MG63 (cell line): ENCODE results near the gene SZT2. TPM values are rescaled to one million over a fixed set of nuclear protein-coding genes. Genes with fewer than 3 reads are reported as not detected.
"Not testable (repeated sequence)": the region's sequence is repeated elsewhere in the genome, so short reads cannot be mapped to it uniquely, and the experiment has no call there.

ENCODE experiments used
- DNase-seq: peaks from one replicate; pipeline ENCODE4 v3.0.0-alpha.2; 2020
- H3K27me3 ChIP-seq: fragments of 250-450 bp; sonication (Bioruptor Pico); 2 replicates; pipeline ENCODE4 v1.5.1; 2020; ENCODE audit warnings: mild to moderate bottlenecking, moderate library complexity
- H3K36me3 ChIP-seq: fragments of 250-450 bp; sonication (Bioruptor Pico); 2 replicates; pipeline ENCODE4 v1.5.1; 2020; ENCODE audit warnings: mild to moderate bottlenecking, moderate library complexity
- H3K4me3 ChIP-seq: fragments of 250-450 bp; sonication (Bioruptor Pico); 2 replicates; pipeline ENCODE4 v1.5.1; 2020; ENCODE audit warnings: mild to moderate bottlenecking, moderate library complexity
- H3K9me3 ChIP-seq: fragments of 250-450 bp; sonication (Bioruptor Pico); 2 replicates; pipeline ENCODE4 v1.5.1; 2020; ENCODE audit warnings: mild to moderate bottlenecking, moderate library complexity
- total RNA-seq: library from RNA; depleted of rRNA; stranded (reverse); fragments of >200 nt; shearing (Covaris generic); gene quantifications from 2 replicates; pipeline ENCODE4 v1.2.3, GENCODE V29; 2014; ENCODE audit warnings: low replicate concordance

The SZT2 gene
- total RNA-seq, 1 experiment from 2014 or later: 4.9 TPM

GRCh38 chr1:43373066-43373940 lies 16.4 kb upstream of the SZT2 start:
- peaks cover 23% of the 10 kb centered on the region for H3K36me3 ChIP-seq
- no peak overlapping the region for H3K4me3 ChIP-seq
- peak; percentile 80 for DNase-seq
- H3K27me3 ChIP-seq: no peaks in the 10 kb centered on the region
- no peaks in the 10 kb centered on the region for H3K9me3 ChIP-seq

DNA sequence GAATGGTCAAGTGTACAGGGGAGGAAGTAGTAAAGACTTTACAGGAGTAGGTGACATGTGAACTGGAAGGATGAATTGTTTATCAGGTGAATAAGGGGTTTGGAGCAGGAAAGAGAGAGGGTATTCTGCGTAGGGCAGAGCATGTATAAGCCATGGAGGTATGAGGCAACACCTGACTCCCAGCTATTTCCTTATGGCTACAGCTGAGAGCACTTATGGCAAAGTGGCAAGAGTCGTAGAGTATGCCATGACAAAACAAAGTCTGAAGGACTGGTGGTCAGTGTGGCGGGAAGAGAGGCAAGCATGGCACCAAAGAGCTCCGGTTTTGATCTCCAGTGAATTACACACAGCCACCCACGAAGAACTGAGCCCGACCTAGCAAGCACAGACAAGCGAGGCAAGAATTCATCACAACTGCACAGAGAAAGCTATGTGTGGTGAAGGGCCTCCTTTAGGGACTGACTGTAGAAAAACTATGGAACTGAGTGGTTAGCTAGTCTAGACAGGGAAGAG lies 12.9 kb upstream of the SZT2 start:
- H3K27me3 ChIP-seq: no peaks in the 10 kb centered on the region
- H3K36me3 ChIP-seq: peaks cover 25% of the 10 kb centered on the region
- no peak overlapping the region for H3K4me3 ChIP-seq
- H3K9me3 ChIP-seq: no peaks in the 10 kb centered on the region
- no peak for DNase-seq

- Histone ChIP-seq H3K4me3 (no peak overlapping the region), H3K9me3 (no peaks in the 10 kb centered on the region), H3K27me3 (no peaks in the 10 kb centered on the region), H3K36me3 (peaks cover 23% of the 10 kb centered on the region)
- no peak for DNase-seq
Measured at GRCh38 chr1:43377831-43378230, 11.9 kb upstream of the SZT2 start.

- no peak for DNase-seq
- no peaks in the 10 kb centered on the region for H3K27me3 ChIP-seq
- H3K36me3 ChIP-seq: peaks cover 39% of the 10 kb centered on the region
- H3K9me3 ChIP-seq: no peaks in the 10 kb centered on the region
- no peak overlapping the region for H3K4me3 ChIP-seq
Measured at GRCh38 chr1:43379476-43379875, 10.2 kb upstream of the SZT2 start.

DNA sequence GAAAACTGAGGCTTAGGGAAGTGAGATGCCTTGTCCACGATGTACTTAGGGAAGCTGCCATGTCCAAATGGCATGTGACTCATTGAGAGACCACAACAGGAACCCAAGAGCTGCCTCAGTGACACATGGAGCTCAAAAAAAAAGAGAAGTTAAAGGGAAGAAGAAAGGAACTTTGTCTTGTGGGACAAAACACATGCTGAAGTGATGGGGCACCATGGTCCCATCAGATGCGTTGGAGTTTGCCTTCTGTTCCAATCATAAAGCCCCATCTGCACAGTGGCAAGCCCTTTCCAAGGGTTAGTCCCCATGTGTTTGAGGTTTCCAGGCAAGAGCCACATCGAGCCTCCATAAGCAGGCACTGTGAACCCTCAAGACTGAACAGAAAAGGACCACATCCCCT lies 8.1 kb upstream of the SZT2 start:
- Histone ChIP-seq H3K4me3 (no peak overlapping the region), H3K27me3 (no peaks in the 10 kb centered on the region), H3K9me3 (no peaks in the 10 kb centered on the region), H3K36me3 (peaks cover 56% of the 10 kb centered on the region)
- no peak for DNase-seq

DNA sequence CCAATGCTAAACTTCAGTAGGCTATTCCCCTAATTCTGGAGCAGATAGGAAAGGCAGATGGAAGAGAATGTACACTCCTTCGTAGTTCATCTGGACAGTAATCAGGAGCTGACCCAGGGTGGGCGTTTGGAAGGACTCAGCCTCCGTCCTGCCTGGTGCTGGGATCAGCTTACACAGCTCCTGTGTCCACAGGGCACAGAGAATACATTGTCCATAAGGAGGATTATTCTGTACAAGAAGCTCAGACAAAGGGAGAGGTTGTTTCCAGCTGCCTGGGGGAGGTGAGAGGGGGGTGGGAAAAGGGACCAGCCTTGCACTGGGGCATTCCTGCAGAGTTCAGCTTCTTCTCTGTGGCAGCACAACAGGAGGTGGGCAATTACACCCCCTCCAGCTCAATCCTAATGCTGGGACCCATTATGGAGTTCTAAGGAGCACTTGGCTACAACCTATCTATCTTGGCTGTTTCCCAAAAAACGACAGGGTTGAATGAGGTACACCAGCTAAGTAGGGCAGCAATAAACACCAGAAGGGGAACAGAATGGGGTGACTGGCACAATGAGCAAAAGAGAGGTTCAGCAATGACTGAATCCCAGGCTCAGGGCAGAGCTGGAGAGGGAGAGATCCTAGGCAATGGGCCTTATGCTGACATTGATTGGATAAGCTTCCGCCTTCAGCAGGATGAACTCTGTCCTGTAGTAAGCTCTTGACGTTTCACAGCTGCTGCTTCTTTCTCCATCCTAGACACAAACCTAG lies 7.5 kb upstream of the SZT2 start:
- Histone ChIP-seq H3K4me3 (no peak overlapping the region), H3K27me3 (no peaks in the 10 kb centered on the region), H3K9me3 (no peaks in the 10 kb centered on the region), H3K36me3 (peaks cover 61% of the 10 kb centered on the region)
- DNase-seq: no peak

DNA sequence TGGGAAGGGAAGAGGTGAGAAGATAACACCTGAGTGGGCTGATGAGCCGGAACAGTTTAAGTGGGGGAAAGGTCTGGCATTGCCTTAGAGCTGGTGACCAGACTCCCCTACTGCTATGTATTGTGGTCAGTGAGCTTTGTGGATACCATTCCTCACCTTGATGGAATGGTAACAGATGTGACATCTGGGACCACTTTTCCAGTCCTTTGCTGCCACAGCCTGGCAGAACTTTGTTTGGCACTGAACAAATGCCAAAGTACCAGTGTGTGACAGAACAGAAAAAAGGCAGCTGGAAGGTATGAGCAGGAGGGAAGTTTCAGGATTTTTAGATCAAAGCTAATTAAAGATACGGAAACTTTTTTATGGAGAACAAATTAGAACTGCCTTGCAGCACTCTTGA lies 6.2 kb upstream of the SZT2 start:
- H3K36me3 ChIP-seq: peaks cover 70% of the 10 kb centered on the region
- H3K9me3 ChIP-seq: no peaks in the 10 kb centered on the region
- no peak overlapping the region for H3K4me3 ChIP-seq
- H3K27me3 ChIP-seq: no peaks in the 10 kb centered on the region
- DNase-seq: no peak

GRCh38 chr1:43386676-43387075 lies 3.0 kb upstream of the SZT2 start:
- no peak for DNase-seq
- no peak overlapping the region for H3K4me3 ChIP-seq
- H3K27me3 ChIP-seq: no peaks in the 10 kb centered on the region
- no peaks in the 10 kb centered on the region for H3K9me3 ChIP-seq
- peaks cover 61% of the 10 kb centered on the region for H3K36me3 ChIP-seq

DNA sequence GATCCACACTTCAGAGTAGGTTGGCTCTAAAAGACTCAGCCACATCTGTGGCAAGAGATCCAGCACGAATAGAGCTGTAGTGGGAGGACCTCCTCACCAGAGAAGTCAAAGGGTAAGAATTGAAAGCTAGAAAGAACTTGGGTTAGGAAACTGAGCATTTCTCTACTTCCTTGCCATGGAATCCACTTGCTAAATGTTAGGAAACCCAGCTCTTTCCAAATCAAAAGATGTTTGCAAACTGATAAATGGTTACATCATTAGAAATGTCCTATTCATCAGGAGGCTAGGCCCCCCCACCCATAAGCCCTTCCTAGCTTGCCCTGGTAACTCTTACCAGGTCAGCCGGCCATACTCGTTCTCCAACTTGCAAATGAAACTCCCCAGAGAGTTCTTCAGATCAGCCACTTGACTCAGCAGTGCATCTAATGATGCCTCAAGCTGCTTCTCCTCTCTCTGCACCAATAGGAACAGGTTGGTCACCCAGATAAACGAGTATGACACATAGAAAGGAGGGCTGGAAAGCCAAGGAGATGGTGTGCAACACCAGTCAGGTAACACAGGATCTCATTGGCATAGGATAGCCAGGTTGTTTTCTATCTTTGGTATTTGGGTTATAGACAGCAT lies 1.6 kb upstream of the SZT2 start:
- peak overlapping the region; percentile 85 for H3K4me3 ChIP-seq
- peaks cover 55% of the 10 kb centered on the region for H3K36me3 ChIP-seq
- H3K27me3 ChIP-seq: no peaks in the 10 kb centered on the region
- no peak for DNase-seq
- no peaks in the 10 kb centered on the region for H3K9me3 ChIP-seq

DNA sequence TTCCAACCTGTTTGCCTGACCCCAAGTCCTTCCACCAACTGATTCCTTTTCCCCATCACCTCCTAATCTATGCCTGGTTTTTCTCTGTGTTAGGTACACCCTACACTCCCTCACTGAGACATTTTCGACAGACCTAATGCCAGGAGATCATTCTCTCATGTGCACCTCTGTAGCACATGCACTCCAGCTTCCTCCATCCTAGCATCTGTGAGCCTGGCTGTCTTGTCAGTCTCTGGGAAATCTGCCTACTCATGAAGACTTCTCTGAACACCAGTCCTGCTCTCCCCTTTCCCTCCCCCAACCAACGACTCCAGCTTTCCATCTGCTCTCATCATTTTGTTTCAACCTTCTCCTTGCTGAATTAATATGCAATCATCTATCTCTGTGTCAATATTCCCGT lies 1.1 kb upstream of the SZT2 start:
- Histone ChIP-seq H3K36me3 (peaks cover 50% of the 10 kb centered on the region), H3K27me3 (no peaks in the 10 kb centered on the region), H3K4me3 (peak overlapping the region; percentile 85), H3K9me3 (no peaks in the 10 kb centered on the region)
- no peak for DNase-seq

- H3K9me3 ChIP-seq: no peaks in the 10 kb centered on the region
- DNase-seq: no peak
- peaks cover 12% of the 10 kb centered on the region for H3K36me3 ChIP-seq
- no peak overlapping the region for H3K4me3 ChIP-seq
- no peaks in the 10 kb centered on the region for H3K27me3 ChIP-seq
Measured at GRCh38 chr1:43392702-43393101, 3.0 kb downstream of the SZT2 start.

DNA sequence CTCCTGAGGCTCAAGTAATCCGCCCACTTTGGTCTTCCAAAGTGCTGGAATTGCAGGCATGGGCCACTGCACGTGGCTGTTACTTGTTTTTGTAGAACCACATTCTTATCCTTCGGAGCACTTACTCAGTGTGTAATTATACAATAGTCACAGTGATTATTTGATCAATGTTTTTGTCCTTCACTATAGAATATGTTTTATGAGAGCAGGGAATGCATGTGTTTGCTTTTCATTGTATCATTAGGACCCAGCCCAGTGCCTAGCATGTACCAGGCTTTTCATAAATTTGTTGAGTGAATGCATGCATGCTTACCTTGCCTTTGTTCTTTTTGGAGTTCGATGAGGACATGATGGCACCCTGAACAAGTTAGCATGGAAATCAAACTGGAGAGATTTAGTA lies 5.8 kb downstream of the SZT2 start:
- Histone ChIP-seq H3K9me3 (no peaks in the 10 kb centered on the region), H3K36me3 (peaks cover 3% of the 10 kb centered on the region), H3K27me3 (no peaks in the 10 kb centered on the region), H3K4me3 (no peak overlapping the region)
- DNase-seq: no peak

DNA sequence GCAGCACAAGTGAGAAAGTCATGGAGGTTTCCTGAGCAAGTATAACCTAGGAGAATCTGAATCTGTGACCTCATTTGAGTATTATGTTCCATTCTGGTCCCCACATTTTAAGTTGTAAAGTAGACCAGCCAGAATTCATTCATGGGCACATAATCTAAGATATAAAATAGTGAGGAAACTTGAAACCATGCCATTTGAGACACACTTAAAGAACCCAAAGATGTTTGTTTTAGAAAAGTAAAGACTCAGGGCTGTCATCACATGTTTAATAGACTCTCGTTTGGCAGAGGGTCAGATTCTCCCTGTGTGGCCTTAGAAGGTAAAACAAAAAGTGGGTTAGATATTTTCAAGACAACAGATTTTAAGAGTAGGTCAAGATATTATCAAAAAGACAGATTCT lies 6.4 kb downstream of the SZT2 start:
- Histone ChIP-seq H3K4me3 (no peak overlapping the region), H3K36me3 (peaks cover 3% of the 10 kb centered on the region), H3K27me3 (no peaks in the 10 kb centered on the region), H3K9me3 (no peaks in the 10 kb centered on the region)
- DNase-seq: no peak

- peaks cover 3% of the 10 kb centered on the region for H3K36me3 ChIP-seq
- no peak overlapping the region for H3K4me3 ChIP-seq
- H3K9me3 ChIP-seq: no peaks in the 10 kb centered on the region
- no peaks in the 10 kb centered on the region for H3K27me3 ChIP-seq
- no peak for DNase-seq
Measured at GRCh38 chr1:43398227-43398626, 8.5 kb downstream of the SZT2 start.

- H3K4me3 ChIP-seq: not testable (repeated sequence)
Measured at GRCh38 chr1:43400441-43400840, 10.7 kb downstream of the SZT2 start.

GRCh38 chr1:43402089-43402865 lies 12.6 kb downstream of the SZT2 start:
- no peaks in the 10 kb centered on the region for H3K9me3 ChIP-seq
- peaks cover 33% of the 10 kb centered on the region for H3K36me3 ChIP-seq
- H3K4me3 ChIP-seq: no peak overlapping the region
- DNase-seq: no peak
- no peaks in the 10 kb centered on the region for H3K27me3 ChIP-seq

More at GRCh38 chr1:43400441-43400840, 10.7 kb downstream of the SZT2 start:
- H3K9me3 ChIP-seq, H3K27me3 ChIP-seq, DNase-seq: not testable (repeated sequence)
- peaks cover 20% of the 10 kb centered on the region for H3K36me3 ChIP-seq
